Upper lobe of right lung (tissue), 1 donor: Measurements from ENCODE around the gene SOD2. TPM values are rescaled to one million over a fixed set of nuclear protein-coding genes. Genes with fewer than 3 reads are reported as not detected.
"Not testable (repeated sequence)": the region's sequence is repeated elsewhere in the genome, so short reads cannot be mapped to it uniquely, and the experiment has no call there.

Experiments used
- ATAC-seq: fragments of 200-7000 bp; cut with Tn5 transposase; one replicate; pipeline ENCODE4 v1.9.1; 2020; ENCODE audit warnings: mild to moderate bottlenecking, moderate library complexity
- DNase-seq: peaks from one replicate; pipeline ENCODE4 v3.0.0-alpha.2; 2020
- H3K27ac ChIP-seq: fragments of 200-600 bp; one replicate; pipeline ENCODE4 v1.8.0; 2022
- H3K27me3 ChIP-seq: fragments of 200-600 bp; one replicate; pipeline ENCODE4 v1.8.0; 2022; ENCODE audit warnings: mild to moderate bottlenecking
- H3K36me3 ChIP-seq: fragments of 200-600 bp; one replicate; pipeline ENCODE4 v1.8.0; 2022
- H3K4me1 ChIP-seq: fragments of 200-600 bp; one replicate; pipeline ENCODE4 v1.8.0; 2022
- H3K4me3 ChIP-seq: fragments of 200-600 bp; one replicate; pipeline ENCODE4 v1.8.0; 2022; ENCODE audit warnings: mild to moderate bottlenecking
- H3K9me3 ChIP-seq: fragments of 200-600 bp; one replicate; pipeline ENCODE4 v1.8.0; 2022
- CTCF ChIP-seq: fragments of 200-600 bp; IDR thresholded peaks from one replicate; pipeline ENCODE4 v1.8.0; 2022; ENCODE audit warnings: antibody characterized with exemption
- intact Hi-C: fragments of 100-400 bp; cut with DNase I; formaldehyde crosslinking; loops from one replicate; pipeline ENCODE4 v1.11.0; 2022
- total RNA-seq: library from RNA; stranded (reverse); fragmentation: NEBNext Ultra II Directional; extraction: Animal tissue kit (Norgen Biotek cat#: 25700); gene quantifications from one replicate; pipeline ENCODE4 v1.2.1, GENCODE V29; 2021
- donor health status: DM: no; HTN: yes; CAD: no; lungs with severe emphysema.

Gene SOD2
- total RNA-seq, 1 donor from 2014 or later, result 374 TPM

GRCh38 chr6:159693894-159694545, 979 bp upstream of the SOD2 start:
- H3K9me3 ChIP-seq, result no peaks in the 10 kb centered on the region
- no peak for TF ChIP-seq CTCF
- intact Hi-C loops, result no loop called here
- no peaks in the 10 kb centered on the region for H3K27me3 ChIP-seq
- H3K4me3 ChIP-seq, result peak overlapping the region; percentile 84
- peak; percentile 42 for ATAC-seq
- peaks cover 29% of the 10 kb centered on the region for H3K4me1 ChIP-seq
- DNase-seq, result no peak
- H3K36me3 ChIP-seq, result peaks cover 10% of the 10 kb centered on the region
- peak overlapping the region; percentile 96 for H3K27ac ChIP-seq

GRCh38 chr6:159692303-159693127, 526 bp downstream of the SOD2 start:
- TF ChIP-seq CTCF, result no peak
- Histone ChIP-seq H3K36me3 (peaks cover 23% of the 10 kb centered on the region), H3K4me1 (peaks cover 39% of the 10 kb centered on the region), H3K9me3 (no peaks in the 10 kb centered on the region), H3K4me3 (peak overlapping the region; percentile 84), H3K27ac (peak overlapping the region; percentile 96), H3K27me3 (no peaks in the 10 kb centered on the region)
- peak; percentile 83 for DNase-seq
- peak; percentile 55 for ATAC-seq
- intact Hi-C loops, result no loop called here

GRCh38 chr6:159691963-159692287, 1.1 kb downstream of the SOD2 start:
- Histone ChIP-seq H3K36me3 (peaks cover 29% of the 10 kb centered on the region), H3K27ac (peak overlapping the region; percentile 96), H3K4me1 (peaks cover 42% of the 10 kb centered on the region), H3K4me3 (peak overlapping the region; percentile 84), H3K9me3 (no peaks in the 10 kb centered on the region), H3K27me3 (no peaks in the 10 kb centered on the region)
- no peak for TF ChIP-seq CTCF
- ATAC-seq (no peak), DNase-seq (no peak)
- intact Hi-C loops, result no loop called here

GRCh38 chr6:159691133-159691962, 1.7 kb downstream of the SOD2 start:
- intact Hi-C loops, result no loop called here
- ATAC-seq, result peak; percentile 14

GRCh38 chr6:159690135-159690534, 2.9 kb downstream of the SOD2 start:
- Histone ChIP-seq H3K4me1 (peaks cover 49% of the 10 kb centered on the region), H3K27ac (peak overlapping the region; percentile 55), H3K36me3 (peaks cover 46% of the 10 kb centered on the region), H3K4me3 (peak overlapping the region; percentile 84)
- H3K27me3 ChIP-seq, ATAC-seq, DNase-seq, H3K9me3 ChIP-seq, intact Hi-C loops: not testable (repeated sequence)

More at GRCh38 chr6:159691133-159691962, 1.7 kb downstream of the SOD2 start:
- no peak for DNase-seq
- H3K4me1 ChIP-seq, result peaks cover 48% of the 10 kb centered on the region
- H3K27me3 ChIP-seq, result no peaks in the 10 kb centered on the region
- H3K36me3 ChIP-seq, result peaks cover 35% of the 10 kb centered on the region
- TF ChIP-seq CTCF, result peak; percentile 80
- H3K27ac ChIP-seq, result peak overlapping the region; percentile 96
- H3K9me3 ChIP-seq, result no peaks in the 10 kb centered on the region
- H3K4me3 ChIP-seq, result peak overlapping the region; percentile 84
